ENCODE results near the gene DLG2. TPM values are rescaled to one million over a fixed set of nuclear protein-coding genes. Genes with fewer than 3 reads are reported as not detected.

Gene DLG2
- total and polyA plus RNA-seq, 2 of the 8 experiments (the other 6 are each of a cell fraction or from before 2014, with no cell fraction given): 1.7 to 14.3 TPM

DNA sequence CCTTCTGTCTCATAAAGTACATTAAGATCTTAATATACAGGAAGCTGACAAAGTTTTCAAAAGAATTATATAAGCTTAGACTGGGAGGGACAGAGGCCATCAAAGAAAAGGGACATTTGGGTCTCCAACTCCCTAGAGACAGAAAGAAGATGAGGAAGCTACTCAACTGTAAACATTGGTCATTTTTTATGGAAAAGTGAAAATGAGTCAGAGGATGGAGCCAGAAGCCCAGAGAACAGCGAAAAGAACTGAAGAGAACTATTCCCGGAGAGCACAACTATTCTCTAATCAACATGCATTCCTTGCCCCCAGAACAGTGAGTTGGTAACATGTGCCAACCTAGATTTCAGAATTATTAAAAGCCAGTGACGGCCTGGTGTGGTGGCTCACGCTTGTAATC is 779.3 kb downstream of the DLG2 start:
- FAIRE-seq: no peak
- 88% methylated on average over 4 of the region's 4 CpGs; no CpG with 5 or more reads in 1 of the 2 experiments for WGBS, 2 experiments (ENCODE audit: extremely low coverage in 1 of 2, insufficient coverage in 1 of 2, insufficient read length in 1 of 2, insufficient replicate concordance in 2 of 2, low coverage in 1 of 2, low lambda C conversion rate in 2 of 2, missing lambda C conversion rate in 1 of 2)
- no peak overlapping the region for H2BK12ac ChIP-seq (ENCODE audit: low read depth, low read length)

More for the DNA sequence above, 779.3 kb downstream of the DLG2 start:
- no peak overlapping the region for H3K18ac ChIP-seq (ENCODE audit: extremely low read depth, low read length)
- H3K9me3 ChIP-seq (ENCODE audit: insufficient read depth in 2 of 2, low read depth in 1 of 2, low read length in 1 of 2): no peaks in the 10 kb centered on the region
- H2AK5ac ChIP-seq (ENCODE audit: low read depth, low read length): no peak overlapping the region
- no peaks in the 10 kb centered on the region for H3K27me3 ChIP-seq (replicated peaks in 1 of 4; ENCODE audit: control insufficient read depth in 3 of 4, extremely low read depth in 1 of 4, insufficient read depth in 3 of 4, low read length in 3 of 4)
- H2BK120ac ChIP-seq (replicated peaks; ENCODE audit: low read depth, low read length): no peak overlapping the region
- H3K36me3 ChIP-seq (ENCODE audit: control insufficient read depth in 2 of 4, insufficient read depth in 4 of 4, low read length in 3 of 4): no peaks in the 10 kb centered on the region
- no peak overlapping the region for H4K8ac ChIP-seq (ENCODE audit: extremely low read depth, insufficient read depth, low read length)
- TF ChIP-seq NANOG (IDR thresholded peaks at IDR 0.05; ENCODE audit: insufficient read depth, low read depth, low read length, poor library complexity, severe bottlenecking): no peak
- no peak for TF ChIP-seq POU5F1 (IDR thresholded peaks at IDR 0.05; ENCODE audit: low read depth, low read length)
- TF ChIP-seq GTF2F1 (IDR thresholded peaks at IDR 0.05; ENCODE audit: borderline replicate concordance, low read depth, low read length): no peak
- TF ChIP-seq CBX8 (IDR thresholded peaks at IDR 0.05; ENCODE audit: borderline replicate concordance, low read depth, low read length): no peak
- no peak for TF ChIP-seq HDAC2 (IDR thresholded peaks at IDR 0.05; ENCODE audit: borderline replicate concordance in 1 of 2, low read depth in 2 of 2, low read length in 2 of 2)
- H2BK20ac ChIP-seq (ENCODE audit: low read length): no peak overlapping the region
- no peaks in the 10 kb centered on the region for H3K4me1 ChIP-seq (replicated peaks in 1 of 4; ENCODE audit: control insufficient read depth in 3 of 4, insufficient read depth in 4 of 4, low read length in 3 of 4)
- H3K4me2 ChIP-seq (ENCODE audit: insufficient read depth in 1 of 2, low read depth in 2 of 2, low read length in 2 of 2): no peak overlapping the region
- no peak overlapping the region for H3K4me3 ChIP-seq (ENCODE audit: extremely low read depth in 1 of 4, insufficient read depth in 2 of 4, low read depth in 3 of 4, low read length in 4 of 4)
- no peaks in the 10 kb centered on the region for H3K79me1 ChIP-seq (ENCODE audit: low read depth, low read length)
- no peak overlapping the region for H3K27ac ChIP-seq (ENCODE audit: low read depth, low read length)
- H2BK15ac ChIP-seq (ENCODE audit: low read length): no peak overlapping the region
- H4K20me1 ChIP-seq (replicated peaks in 1 of 2; ENCODE audit: control insufficient read depth in 1 of 2, insufficient read depth in 2 of 2, low read length in 2 of 2): no peaks in the 10 kb centered on the region
- no peak for DNase-seq (ENCODE audit: low read depth in 1 of 2, low spot score in 2 of 2)
- POLR2A ChIA-PET (ENCODE audit: partially characterized antibody): no interaction called here
- H3K23ac ChIP-seq (ENCODE audit: insufficient read length): no peak overlapping the region
- no peak overlapping the region for H3K9ac ChIP-seq (replicated peaks in 1 of 4; ENCODE audit: extremely low read depth in 1 of 4, low read depth in 3 of 4, low read length in 3 of 4)
- H3K4ac ChIP-seq (replicated peaks; ENCODE audit: insufficient read length, low read depth, low read length): no peak overlapping the region
- H3K23me2 ChIP-seq (ENCODE audit: low read depth, low read length): no peaks in the 10 kb centered on the region
- no peak overlapping the region for H4K5ac ChIP-seq (ENCODE audit: insufficient read length, low read depth, low read length)
- no peak overlapping the region for H3K56ac ChIP-seq (replicated peaks; ENCODE audit: insufficient read length, low read depth, low read length)
- no peak overlapping the region for H2AFZ ChIP-seq (ENCODE audit: low read length)
- no peak overlapping the region for H2BK5ac ChIP-seq (ENCODE audit: low read depth, low read length)
- no peaks in the 10 kb centered on the region for H3K79me2 ChIP-seq (ENCODE audit: control insufficient read depth in 1 of 2, insufficient read depth in 2 of 2, low read length in 2 of 2)
- H4K91ac ChIP-seq (replicated peaks; ENCODE audit: insufficient read length, low read length): no peak overlapping the region
- H3K14ac ChIP-seq (ENCODE audit: insufficient read length): no peak overlapping the region
- CTCF ChIA-PET (ENCODE audit: partially characterized antibody): interaction anchor here (0.8 to 1.9 kb wide), 4 partner anchors 10 to 144 kb away, joined by 3 to 4 read pairs (median 4); no protein-coding TSS in a partner anchor
